ENCODE measurements around the gene NELL2. TPM values are rescaled to one million over a fixed set of nuclear protein-coding genes. Genes with fewer than 3 reads are reported as not detected.
"Not testable (repeated sequence)": the region's sequence is repeated elsewhere in the genome, so short reads cannot be mapped to it uniquely, and the experiment has no call there.

Gene NELL2
- 0.21 and 0.45 TPM in 2 replicates for total RNA-seq (2014; rRNA removed; shearing (Covaris generic))
- 0.28 and 1.7 TPM in 2 replicates for polyA plus RNA-seq (2015; cell fraction: cytosol; rRNA removed)
- not detected in 2 replicates for polyA plus RNA-seq (2015; cell fraction: nucleus; rRNA removed)

DNA sequence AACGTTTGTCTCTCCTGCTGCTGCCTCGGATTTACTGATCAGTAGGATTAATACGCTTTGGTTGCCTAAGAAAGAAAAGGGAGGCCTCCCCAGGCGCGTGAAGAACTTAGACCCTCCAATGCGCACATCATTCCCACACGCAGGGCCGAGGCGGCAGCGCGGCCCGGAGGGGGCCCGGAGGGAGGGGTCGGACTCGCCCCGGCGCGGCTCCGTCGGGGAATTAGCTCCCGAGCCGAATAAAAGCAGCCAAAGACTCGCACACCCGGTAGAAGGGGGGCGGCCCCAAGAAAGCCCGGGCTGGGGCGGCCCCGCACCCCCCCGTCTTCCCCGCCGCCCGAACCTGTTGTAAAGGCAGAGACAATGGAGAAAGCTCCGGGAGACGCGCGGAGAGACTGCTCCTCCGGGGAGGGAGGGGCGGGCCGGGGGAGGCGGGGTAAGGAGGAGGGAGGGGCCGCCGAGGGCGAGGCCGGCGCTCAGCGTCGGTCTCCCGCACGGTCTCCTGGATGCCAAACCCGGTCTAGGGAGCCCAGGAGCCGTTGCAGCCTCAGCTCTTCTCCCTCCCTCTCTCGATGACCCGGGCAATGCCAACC, at the start of gene NELL2:
NELL2 (minus strand) TSS at position 362 of the 590 bp plus-strand sequence. CDS start 446 bp downstream, outside the sequence.
- in situ Hi-C loops (cut with HindIII; ENCODE audit: low pct_unique_long_range_greater_than_20kb, low sequenced_read_pairs), result loop anchor here (10.0 kb wide), 1 partner anchor 101 kb away; no protein-coding TSS in a partner anchor
- peak; percentile 42 for DNase-seq (ENCODE audit: low read depth, low spot score)

DNA sequence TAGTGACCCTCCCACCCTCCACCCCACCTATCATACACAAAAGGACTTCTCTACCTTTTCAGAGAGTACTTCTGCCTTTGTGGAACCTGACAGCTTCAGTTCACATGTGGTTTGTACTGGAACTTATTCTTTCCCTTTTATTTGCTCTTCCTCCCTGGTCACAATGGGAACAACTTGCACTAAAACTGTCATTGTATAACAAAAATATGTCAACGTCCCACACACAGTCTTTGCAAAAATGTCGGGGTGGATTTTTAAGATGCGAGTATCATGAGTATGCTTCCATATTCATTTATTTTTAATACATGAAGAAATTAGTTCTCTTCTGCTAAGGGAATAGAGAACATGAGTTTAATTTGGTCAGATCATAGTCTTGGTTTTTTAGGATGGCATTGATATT, 45.6 kb upstream of the NELL2 start:
- no peak for DNase-seq (ENCODE audit: low read depth, low spot score)
- in situ Hi-C loops (cut with HindIII; ENCODE audit: low pct_unique_long_range_greater_than_20kb, low sequenced_read_pairs), result no loop called here

DNA sequence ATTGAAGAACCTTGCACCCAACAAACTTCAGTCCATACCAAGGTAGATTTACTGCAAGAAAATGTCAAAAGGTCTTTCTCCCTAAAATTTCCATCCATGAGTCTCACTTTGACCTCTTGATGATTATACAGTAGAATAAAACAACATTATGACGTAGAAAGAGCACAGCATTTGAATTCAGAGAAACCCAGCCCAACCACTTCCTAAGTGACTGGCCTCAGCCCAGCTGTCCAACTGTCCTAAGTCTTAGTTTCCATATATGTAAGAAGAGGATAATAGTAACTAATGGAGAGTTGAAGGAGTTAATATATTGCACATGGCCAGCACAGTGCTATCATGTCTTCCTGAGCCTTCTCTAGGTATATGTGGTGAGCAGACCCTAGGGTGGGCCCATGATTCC, 41.0 kb upstream of the NELL2 start:
- in situ Hi-C loops (cut with HindIII; ENCODE audit: low pct_unique_long_range_greater_than_20kb, low sequenced_read_pairs), result no loop called here

GRCh38 chr12:44915958-44916357, 39.8 kb upstream of the NELL2 start:
- DNase-seq (ENCODE audit: low read depth, low spot score), result no peak
- in situ Hi-C loops (cut with HindIII; ENCODE audit: low pct_unique_long_range_greater_than_20kb, low sequenced_read_pairs), result no loop called here

More for the DNA sequence above, 41.0 kb upstream of the NELL2 start:
- no peak for DNase-seq (ENCODE audit: low read depth, low spot score)

- in situ Hi-C loops (cut with HindIII; ENCODE audit: low pct_unique_long_range_greater_than_20kb, low sequenced_read_pairs), result no loop called here
- DNase-seq (ENCODE audit: low read depth, low spot score), result no peak
Observed at GRCh38 chr12:44904321-44904720, 28.2 kb upstream of the NELL2 start.

- in situ Hi-C loops (cut with HindIII; ENCODE audit: low pct_unique_long_range_greater_than_20kb, low sequenced_read_pairs); DNase-seq (ENCODE audit: low read depth, low spot score): not testable (repeated sequence)
Observed at GRCh38 chr12:44898108-44898507, 22.0 kb upstream of the NELL2 start.

- in situ Hi-C loops (cut with HindIII; ENCODE audit: low pct_unique_long_range_greater_than_20kb, low sequenced_read_pairs), result no loop called here
- no peak for DNase-seq (ENCODE audit: low read depth, low spot score)
Observed at GRCh38 chr12:44889926-44890325, 13.8 kb upstream of the NELL2 start.

- in situ Hi-C loops (cut with HindIII; ENCODE audit: low pct_unique_long_range_greater_than_20kb, low sequenced_read_pairs), result no loop called here
- DNase-seq (ENCODE audit: low read depth, low spot score), result no peak
Observed at GRCh38 chr12:44889162-44889561, 13.0 kb upstream of the NELL2 start.

DNA sequence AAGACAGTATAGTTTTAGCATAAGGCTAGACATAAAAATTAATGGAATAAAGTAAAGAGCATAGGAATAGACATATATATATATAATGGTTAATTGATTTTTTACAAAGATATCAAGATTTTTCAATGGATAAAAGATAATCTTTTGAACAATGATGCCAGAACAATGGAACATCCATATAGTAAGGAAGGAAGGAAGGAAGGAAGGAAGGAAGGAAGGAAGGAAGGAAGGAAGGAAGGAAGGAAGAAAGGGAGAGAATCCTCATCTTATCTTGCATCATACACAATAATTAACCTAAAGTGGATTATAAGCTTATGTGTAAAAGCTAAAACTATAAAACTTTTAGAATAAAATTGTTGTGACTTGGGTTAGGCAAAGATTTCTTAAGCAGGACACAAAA, 9.8 kb upstream of the NELL2 start:
- no peak for DNase-seq (ENCODE audit: low read depth, low spot score)
- in situ Hi-C loops (cut with HindIII; ENCODE audit: low pct_unique_long_range_greater_than_20kb, low sequenced_read_pairs), result no loop called here

DNA sequence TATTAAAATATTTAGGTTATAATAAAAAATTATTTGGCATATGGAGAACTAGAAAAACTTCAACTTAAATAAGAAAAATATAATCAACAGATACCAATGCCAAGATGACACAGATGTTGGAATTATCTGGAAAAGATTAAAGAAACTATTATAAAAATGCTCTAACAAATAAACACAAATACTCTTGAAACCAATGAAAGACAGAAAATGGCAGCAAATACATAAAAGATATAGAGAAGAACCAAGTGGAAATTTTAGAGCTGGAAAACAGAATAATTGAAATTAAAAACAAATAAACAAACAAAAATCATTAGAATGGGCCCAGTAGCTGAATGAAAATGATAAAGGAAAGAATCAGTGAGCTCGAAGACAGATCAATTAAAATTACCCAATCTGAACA, 5.1 kb upstream of the NELL2 start:
- in situ Hi-C loops (cut with HindIII; ENCODE audit: low pct_unique_long_range_greater_than_20kb, low sequenced_read_pairs), result no loop called here
- no peak for DNase-seq (ENCODE audit: low read depth, low spot score)

GRCh38 chr12:44876544-44877410, 662 bp upstream of the NELL2 start:
- in situ Hi-C loops (cut with HindIII; ENCODE audit: low pct_unique_long_range_greater_than_20kb, low sequenced_read_pairs), result loop anchor here (10.0 kb wide), 1 partner anchor 102 kb away; no protein-coding TSS in a partner anchor
- no peak for DNase-seq (ENCODE audit: low read depth, low spot score)

- in situ Hi-C loops (cut with HindIII; ENCODE audit: low pct_unique_long_range_greater_than_20kb, low sequenced_read_pairs), result loop anchor here (10.0 kb wide), 1 partner anchor 101 kb away; no protein-coding TSS in a partner anchor
- no peak for DNase-seq (ENCODE audit: low read depth, low spot score)
Observed at GRCh38 chr12:44875417-44875953, 630 bp downstream of the NELL2 start.

- in situ Hi-C loops (cut with HindIII; ENCODE audit: low pct_unique_long_range_greater_than_20kb, low sequenced_read_pairs), result loop anchor here (10.0 kb wide), 1 partner anchor 100 kb away; no protein-coding TSS in a partner anchor
- DNase-seq (ENCODE audit: low read depth, low spot score), result no peak
Observed at GRCh38 chr12:44874981-44875416, 1.1 kb downstream of the NELL2 start.

- DNase-seq (ENCODE audit: low read depth, low spot score), result peak; percentile 33
- in situ Hi-C loops (cut with HindIII; ENCODE audit: low pct_unique_long_range_greater_than_20kb, low sequenced_read_pairs), result loop anchor here (10.0 kb wide), 1 partner anchor 99 kb away; no protein-coding TSS in a partner anchor
Observed at GRCh38 chr12:44873898-44874297, 2.2 kb downstream of the NELL2 start.

- no peak for DNase-seq (ENCODE audit: low read depth, low spot score)
- in situ Hi-C loops (cut with HindIII; ENCODE audit: low pct_unique_long_range_greater_than_20kb, low sequenced_read_pairs), result no loop called here
Observed at GRCh38 chr12:44869503-44869902, 6.6 kb downstream of the NELL2 start.

GRCh38 chr12:44863867-44864266, 12.2 kb downstream of the NELL2 start:
- in situ Hi-C loops (cut with HindIII; ENCODE audit: low pct_unique_long_range_greater_than_20kb, low sequenced_read_pairs), result no loop called here
- no peak for DNase-seq (ENCODE audit: low read depth, low spot score)

GRCh38 chr12:44859998-44860689, 16.0 kb downstream of the NELL2 start:
- no peak for DNase-seq (ENCODE audit: low read depth, low spot score)
- in situ Hi-C loops (cut with HindIII; ENCODE audit: low pct_unique_long_range_greater_than_20kb, low sequenced_read_pairs), result no loop called here
